Measurements from ENCODE around the gene ZBTB33.

The ZBTB33 gene

DNA sequence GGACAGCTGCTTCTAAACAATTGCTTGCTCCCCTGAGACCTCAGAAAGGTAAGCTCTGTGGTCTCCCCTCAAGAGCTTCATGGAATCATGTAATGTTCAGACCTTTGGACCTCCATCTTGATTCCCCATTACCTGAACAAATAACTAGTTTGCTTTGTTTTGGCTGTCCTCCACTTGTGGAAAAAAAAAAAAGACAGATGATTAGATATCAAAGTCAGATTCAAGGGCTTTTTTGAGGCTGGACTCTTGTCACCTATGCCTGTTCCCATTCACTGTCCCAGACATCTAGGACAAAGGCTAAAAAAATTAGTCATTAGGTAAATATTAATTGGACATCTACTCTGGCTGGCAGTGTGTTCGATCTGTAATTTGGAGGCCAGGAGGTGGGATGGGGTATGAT lies 47.3 kb downstream of the ZBTB33 start:
- no peak overlapping the region for H3K27ac ChIP-seq (ENCODE audit: low read length)
- DNase-seq = no peak
- no peaks in the 10 kb centered on the region for H3K36me3 ChIP-seq (replicated peaks; ENCODE audit: insufficient read depth, low read length)
- no peaks in the 10 kb centered on the region for H3K27me3 ChIP-seq (replicated peaks; ENCODE audit: insufficient read depth, low read length)
- H3K4me3 ChIP-seq (ENCODE audit: low read length) = no peak overlapping the region
- peaks cover 4% of the 10 kb centered on the region for H3F3A ChIP-seq (ENCODE audit: insufficient read depth, low read length)
- peaks cover 10% of the 10 kb centered on the region for H3K79me2 ChIP-seq (ENCODE audit: low read length)
- peaks cover 20% of the 10 kb centered on the region for H3K4me1 ChIP-seq (ENCODE audit: low read length)
- TF ChIP-seq, protein P1, sequence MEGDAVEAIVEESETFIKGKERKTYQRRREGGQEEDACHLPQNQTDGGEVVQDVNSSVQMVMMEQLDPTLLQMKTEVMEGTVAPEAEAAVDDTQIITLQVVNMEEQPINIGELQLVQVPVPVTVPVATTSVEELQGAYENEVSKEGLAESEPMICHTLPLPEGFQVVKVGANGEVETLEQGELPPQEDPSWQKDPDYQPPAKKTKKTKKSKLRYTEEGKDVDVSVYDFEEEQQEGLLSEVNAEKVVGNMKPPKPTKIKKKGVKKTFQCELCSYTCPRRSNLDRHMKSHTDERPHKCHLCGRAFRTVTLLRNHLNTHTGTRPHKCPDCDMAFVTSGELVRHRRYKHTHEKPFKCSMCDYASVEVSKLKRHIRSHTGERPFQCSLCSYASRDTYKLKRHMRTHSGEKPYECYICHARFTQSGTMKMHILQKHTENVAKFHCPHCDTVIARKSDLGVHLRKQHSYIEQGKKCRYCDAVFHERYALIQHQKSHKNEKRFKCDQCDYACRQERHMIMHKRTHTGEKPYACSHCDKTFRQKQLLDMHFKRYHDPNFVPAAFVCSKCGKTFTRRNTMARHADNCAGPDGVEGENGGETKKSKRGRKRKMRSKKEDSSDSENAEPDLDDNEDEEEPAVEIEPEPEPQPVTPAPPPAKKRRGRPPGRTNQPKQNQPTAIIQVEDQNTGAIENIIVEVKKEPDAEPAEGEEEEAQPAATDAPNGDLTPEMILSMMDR (IDR thresholded peaks at IDR 0.05; ENCODE audit: low read length) = no peak
- TF ChIP-seq EZH2phosphoT487 (IDR thresholded peaks at IDR 0.05; ENCODE audit: low read length) = no peak
- TF ChIP-seq EZH2 (optimal IDR thresholded peaks at IDR 0.05; ENCODE audit: low read depth, low read length) = no peak
- H3K9ac ChIP-seq (ENCODE audit: low read length) = no peak overlapping the region
- H4K20me1 ChIP-seq (ENCODE audit: insufficient read depth, low read length) = no peaks in the 10 kb centered on the region
- no peak overlapping the region for H3K4me2 ChIP-seq (ENCODE audit: low read depth, low read length)
- no peaks in the 10 kb centered on the region for H3K9me2 ChIP-seq (replicated peaks; ENCODE audit: insufficient read depth, low read length)
- no peak overlapping the region for H2AFZ ChIP-seq (ENCODE audit: low read length)
- H3K9me3 ChIP-seq (replicated peaks; ENCODE audit: insufficient read depth, low read length) = no peaks in the 10 kb centered on the region

DNA sequence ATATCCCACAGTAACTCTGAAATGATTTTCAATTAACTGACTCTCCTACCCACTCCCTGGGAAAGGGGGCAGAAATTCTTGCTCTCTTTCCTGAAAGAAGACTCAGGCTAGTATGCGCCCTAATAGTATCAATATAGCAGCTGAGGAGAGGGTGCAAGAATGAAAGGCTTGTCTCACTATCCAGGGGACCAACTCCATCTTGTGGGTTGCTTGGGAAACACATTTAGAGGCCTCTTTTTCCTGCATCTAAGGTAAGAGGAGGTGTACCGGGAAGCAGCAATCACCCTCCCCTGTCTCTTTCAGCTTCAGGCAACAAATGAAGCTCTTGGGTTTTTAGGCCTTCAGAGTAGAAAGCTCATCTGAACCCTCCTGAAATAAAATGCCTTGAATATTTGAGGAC lies 49.3 kb downstream of the ZBTB33 start:
- DNase-seq = no peak
- H4K20me1 ChIP-seq (ENCODE audit: insufficient read depth, low read length) = no peaks in the 10 kb centered on the region
- no peaks in the 10 kb centered on the region for H3K9me2 ChIP-seq (replicated peaks; ENCODE audit: insufficient read depth, low read length)
- H3K27me3 ChIP-seq (replicated peaks; ENCODE audit: insufficient read depth, low read length) = no peaks in the 10 kb centered on the region
- peaks cover 10% of the 10 kb centered on the region for H3K79me2 ChIP-seq (ENCODE audit: low read length)
- no peaks in the 10 kb centered on the region for H3K36me3 ChIP-seq (replicated peaks; ENCODE audit: insufficient read depth, low read length)
- peaks cover 23% of the 10 kb centered on the region for H3F3A ChIP-seq (ENCODE audit: insufficient read depth, low read length)
- H3K4me3 ChIP-seq (ENCODE audit: low read length) = no peak overlapping the region
- no peak overlapping the region for H2AFZ ChIP-seq (ENCODE audit: low read length)
- H3K27ac ChIP-seq (ENCODE audit: low read length) = no peak overlapping the region
- peaks cover 26% of the 10 kb centered on the region for H3K4me1 ChIP-seq (ENCODE audit: low read length)
- no peak overlapping the region for H3K4me2 ChIP-seq (ENCODE audit: low read depth, low read length)
- H3K9me3 ChIP-seq (replicated peaks; ENCODE audit: insufficient read depth, low read length) = no peaks in the 10 kb centered on the region
- TF ChIP-seq EZH2phosphoT487 (IDR thresholded peaks at IDR 0.05; ENCODE audit: low read length) (no peak), EZH2 (optimal IDR thresholded peaks at IDR 0.05; ENCODE audit: low read depth, low read length) (no peak)
- TF ChIP-seq, protein P1 (IDR thresholded peaks at IDR 0.05; ENCODE audit: low read length) = no peak
- H3K9ac ChIP-seq (ENCODE audit: low read length) = no peak overlapping the region

DNA sequence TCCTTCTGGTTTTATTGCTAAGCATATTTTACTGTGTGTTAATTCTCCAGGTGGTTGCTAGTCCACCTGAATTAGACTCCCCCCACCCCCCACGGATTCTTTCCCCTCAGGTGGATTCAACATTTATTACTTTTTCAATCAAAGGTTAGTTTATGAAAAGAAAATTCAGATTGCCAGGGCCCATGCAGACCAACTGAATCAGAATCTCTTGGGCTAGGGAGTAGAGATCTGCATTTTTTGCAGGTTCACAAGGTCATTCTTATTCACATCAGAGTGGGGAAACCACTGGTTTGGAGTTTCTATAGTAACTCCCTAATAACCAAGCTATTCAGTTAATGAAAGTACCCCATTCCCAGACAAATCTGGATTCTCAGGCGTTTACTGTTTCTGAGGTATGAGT lies 50.9 kb downstream of the ZBTB33 start:
- peak overlapping the region; percentile 90 for H3K4me2 ChIP-seq (ENCODE audit: low read depth, low read length)
- peaks cover 41% of the 10 kb centered on the region for H3K4me1 ChIP-seq (ENCODE audit: low read length)
- H3K36me3 ChIP-seq (replicated peaks; ENCODE audit: insufficient read depth, low read length) = no peaks in the 10 kb centered on the region
- H3K4me3 ChIP-seq (ENCODE audit: low read length) = peak overlapping the region; percentile 53
- DNase-seq = no peak
- peak overlapping the region; percentile 87 for H3K9ac ChIP-seq (ENCODE audit: low read length)
- H3K27ac ChIP-seq (ENCODE audit: low read length) = peak overlapping the region; percentile 98
- no peaks in the 10 kb centered on the region for H3K9me3 ChIP-seq (replicated peaks; ENCODE audit: insufficient read depth, low read length)
- no peak overlapping the region for H2AFZ ChIP-seq (ENCODE audit: low read length)
- no peaks in the 10 kb centered on the region for H4K20me1 ChIP-seq (ENCODE audit: insufficient read depth, low read length)
- TF ChIP-seq EZH2 (optimal IDR thresholded peaks at IDR 0.05; ENCODE audit: low read depth, low read length) = no peak
- TF ChIP-seq, protein P1 (IDR thresholded peaks at IDR 0.05; ENCODE audit: low read length) = no peak
- TF ChIP-seq EZH2phosphoT487 (IDR thresholded peaks at IDR 0.05; ENCODE audit: low read length) = no peak
- H3F3A ChIP-seq (ENCODE audit: insufficient read depth, low read length) = peaks cover 26% of the 10 kb centered on the region
- no peaks in the 10 kb centered on the region for H3K27me3 ChIP-seq (replicated peaks; ENCODE audit: insufficient read depth, low read length)
- peaks cover 10% of the 10 kb centered on the region for H3K79me2 ChIP-seq (ENCODE audit: low read length)
- H3K9me2 ChIP-seq (replicated peaks; ENCODE audit: insufficient read depth, low read length) = no peaks in the 10 kb centered on the region
